HG03354 (cell line): ENCODE results near the gene DDAH1.
A peak's percentile ranks its signal among the peaks of the same experiment; 100 is the strongest.
"Not testable (repeated sequence)": the region's sequence is repeated elsewhere in the genome, so short reads cannot be mapped to it uniquely, and the experiment has no call there.

ENCODE experiments used
- ATAC-seq: cut with Tn5 transposase; IDR thresholded peaks from one replicate; pipeline ENCODE4 v1.9.1; 2021; ENCODE audit warnings: mild to moderate bottlenecking; ENCODE audit not compliant: unreplicated experiment, poor library complexity, severe bottlenecking

DDAH1 gene

GRCh38 chr1:85473390-85473789 lies 8.4 kb upstream of the DDAH1 start:
- ATAC-seq = no peak

DNA sequence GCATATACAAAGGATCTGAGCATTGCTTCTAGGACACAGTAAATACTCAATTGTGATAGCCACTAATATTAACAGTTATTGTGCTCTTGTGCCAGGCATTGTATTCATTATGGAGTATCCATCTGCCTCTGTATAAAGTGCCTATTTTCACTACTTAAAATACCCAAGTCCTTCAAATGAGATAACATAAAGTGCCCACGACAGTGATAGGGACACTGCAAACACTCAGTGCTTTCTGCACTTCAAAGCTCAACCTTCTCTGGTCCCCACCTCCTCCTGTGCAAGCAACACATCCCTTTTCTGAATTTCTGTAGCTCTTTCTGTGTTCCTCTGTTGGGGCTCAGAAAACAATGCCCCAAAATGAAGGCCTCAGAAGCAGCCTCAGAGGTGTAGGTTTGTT lies 6.6 kb upstream of the DDAH1 start:
- no peak for ATAC-seq

GRCh38 chr1:85470130-85470529 lies 5.2 kb upstream of the DDAH1 start:
- not testable (repeated sequence) for ATAC-seq

GRCh38 chr1:85467929-85468540 lies 3.1 kb upstream of the DDAH1 start:
- no peak for ATAC-seq

- ATAC-seq = no peak
Observed at GRCh38 chr1:85467036-85467435, 2.1 kb upstream of the DDAH1 start.

DNA sequence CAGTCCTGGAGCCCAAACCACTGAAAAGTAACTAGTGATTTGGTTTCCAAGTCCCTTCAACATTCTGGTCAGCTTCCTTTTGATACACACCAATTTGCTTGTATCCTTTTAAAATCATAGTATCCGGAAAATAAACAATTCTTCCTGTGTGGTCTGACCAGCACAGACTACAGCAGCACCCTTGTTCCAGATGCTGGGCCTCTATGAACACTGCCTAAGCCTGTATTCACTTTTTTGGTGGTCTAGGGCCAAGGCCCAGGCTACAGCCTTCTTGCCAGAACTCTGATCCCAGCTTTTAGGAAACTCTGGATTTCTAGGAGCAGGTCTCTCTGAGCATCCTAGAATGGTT lies 801 bp upstream of the DDAH1 start:
- ATAC-seq = no peak

DNA sequence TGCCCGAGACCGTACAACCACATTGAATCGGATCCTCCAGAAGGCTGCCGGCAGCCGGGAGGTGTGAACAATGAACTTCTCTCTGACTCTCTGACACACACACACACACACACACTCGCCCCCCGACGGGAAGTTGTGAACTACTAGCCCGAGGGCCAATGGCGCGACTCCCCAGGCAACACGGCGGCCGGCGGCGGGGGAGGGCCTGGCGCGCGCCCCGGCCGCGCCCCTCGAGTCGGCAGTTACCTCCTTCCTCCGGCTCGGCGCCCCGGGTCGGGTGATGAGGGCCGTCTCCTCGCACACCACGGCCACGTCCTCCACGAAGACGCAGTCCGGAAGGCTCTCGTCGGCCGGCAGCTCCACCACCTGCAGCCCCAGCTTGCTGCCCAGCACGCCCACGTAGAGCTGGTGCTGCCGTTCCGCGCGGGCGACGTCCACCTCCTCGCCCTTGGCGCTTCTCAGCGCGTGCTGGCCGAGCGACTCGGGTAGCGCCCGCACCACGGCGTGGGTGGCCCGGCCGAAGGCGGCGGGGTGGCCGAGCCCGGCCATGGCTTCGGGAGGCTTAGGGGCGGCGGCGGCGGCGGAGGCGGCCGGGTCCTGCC lies 361 bp downstream of the DDAH1 start:
- peak; percentile 67 for ATAC-seq

GRCh38 chr1:85463731-85464496 lies 1.0 kb downstream of the DDAH1 start:
- peak; percentile 5 for ATAC-seq

DNA sequence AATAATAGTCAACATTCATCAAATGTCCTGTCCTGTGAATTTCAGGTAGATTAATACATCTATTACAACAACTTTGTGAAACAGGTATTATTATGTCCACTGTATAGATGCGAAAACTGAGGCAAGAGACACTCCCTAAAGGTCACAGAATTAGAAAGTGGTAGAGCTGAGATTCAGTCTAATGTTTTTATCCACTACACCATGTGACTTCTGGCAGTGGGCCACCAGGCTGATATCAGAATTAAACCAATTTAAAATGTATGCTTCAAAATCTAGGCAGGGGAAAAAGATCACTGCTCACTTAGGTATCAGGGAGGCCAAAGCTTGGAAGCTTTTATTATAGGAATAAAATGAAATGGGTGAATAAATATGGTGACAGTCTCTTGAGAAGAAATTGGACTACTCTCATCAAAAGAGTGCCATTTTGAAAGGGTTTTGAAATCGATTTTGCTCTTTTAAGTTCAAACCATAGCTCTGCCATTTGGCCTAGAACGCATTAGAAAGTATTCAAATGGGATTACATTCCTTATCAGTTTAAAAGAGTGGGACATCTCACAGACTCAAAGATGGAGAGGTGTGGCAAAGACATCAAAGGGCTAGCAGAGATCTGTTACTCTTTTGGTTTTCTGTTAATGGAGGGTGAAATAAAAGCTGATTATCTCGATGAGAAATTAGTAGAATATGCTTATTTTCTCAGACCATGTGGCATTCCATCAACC lies 1.9 kb downstream of the DDAH1 start:
- no peak for ATAC-seq

- no peak for ATAC-seq
Observed at GRCh38 chr1:85461216-85461918, 3.6 kb downstream of the DDAH1 start.

GRCh38 chr1:85460555-85461088 lies 4.3 kb downstream of the DDAH1 start:
- ATAC-seq = no peak

DNA sequence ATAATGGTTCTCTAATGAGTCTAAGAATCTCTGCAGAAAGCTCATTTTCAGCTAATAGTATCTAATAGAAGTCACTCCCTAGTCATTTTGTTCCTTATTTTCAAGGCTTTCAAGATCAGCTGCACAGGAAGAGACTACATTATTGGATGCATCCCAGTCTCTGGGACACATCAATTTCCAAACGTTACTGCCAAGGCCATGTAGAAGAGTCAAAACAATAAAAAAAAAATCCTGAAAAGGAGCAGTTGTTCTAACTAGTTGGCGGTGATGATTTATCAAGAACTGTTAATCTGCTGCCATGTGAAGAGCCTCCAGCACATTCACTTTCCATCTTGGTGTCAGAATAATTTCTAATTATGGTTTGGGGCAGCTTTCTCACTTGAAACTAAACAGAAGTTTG lies 5.7 kb downstream of the DDAH1 start:
- ATAC-seq = no peak

GRCh38 chr1:85454214-85454613 lies 10.7 kb downstream of the DDAH1 start:
- ATAC-seq = no peak

DNA sequence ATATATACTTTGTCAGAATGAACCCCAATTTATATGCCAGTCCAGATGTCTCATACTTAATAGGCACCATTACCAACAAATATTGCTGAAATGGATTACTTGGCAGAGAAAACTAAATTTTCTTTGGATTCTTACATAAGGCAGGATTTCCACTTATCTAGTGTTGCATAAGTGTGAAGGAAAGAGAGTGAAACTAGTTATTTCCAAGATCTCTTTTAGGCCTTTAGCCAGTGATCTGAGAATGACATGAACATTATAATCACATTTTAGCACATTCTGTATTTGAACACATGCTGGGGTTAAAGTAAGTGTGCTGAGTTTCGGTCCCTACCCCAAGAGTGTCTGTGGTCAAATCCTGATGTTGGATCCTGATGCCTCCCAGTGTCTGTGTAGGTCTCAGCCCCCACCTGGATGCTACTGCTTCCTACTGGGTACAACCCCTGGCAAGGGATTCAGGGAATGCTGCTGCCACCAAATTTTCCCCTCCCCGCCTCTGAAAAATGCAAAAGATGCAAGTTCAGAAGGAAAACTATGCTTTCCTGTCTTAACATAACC lies 11.2 kb downstream of the DDAH1 start:
- no peak for ATAC-seq

DNA sequence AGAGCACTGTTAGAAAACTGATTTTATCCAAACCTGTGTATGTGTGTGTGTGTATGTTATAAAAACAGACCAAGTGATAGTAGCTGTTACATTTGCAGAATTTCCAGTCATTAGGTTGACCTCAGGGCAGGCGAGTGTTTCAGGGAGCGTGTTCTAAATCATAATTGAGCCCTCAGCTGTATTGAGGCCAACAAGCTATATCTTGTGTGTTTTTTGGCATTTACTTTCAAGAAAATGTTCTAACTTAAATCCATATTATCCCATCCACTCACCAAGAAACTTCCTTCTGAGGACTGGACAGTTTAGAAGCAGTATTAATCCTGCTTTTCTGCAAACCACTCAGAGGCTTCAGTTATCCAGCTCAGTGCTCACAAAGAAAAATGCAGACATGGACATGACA lies 12.0 kb downstream of the DDAH1 start:
- ATAC-seq = no peak

DNA sequence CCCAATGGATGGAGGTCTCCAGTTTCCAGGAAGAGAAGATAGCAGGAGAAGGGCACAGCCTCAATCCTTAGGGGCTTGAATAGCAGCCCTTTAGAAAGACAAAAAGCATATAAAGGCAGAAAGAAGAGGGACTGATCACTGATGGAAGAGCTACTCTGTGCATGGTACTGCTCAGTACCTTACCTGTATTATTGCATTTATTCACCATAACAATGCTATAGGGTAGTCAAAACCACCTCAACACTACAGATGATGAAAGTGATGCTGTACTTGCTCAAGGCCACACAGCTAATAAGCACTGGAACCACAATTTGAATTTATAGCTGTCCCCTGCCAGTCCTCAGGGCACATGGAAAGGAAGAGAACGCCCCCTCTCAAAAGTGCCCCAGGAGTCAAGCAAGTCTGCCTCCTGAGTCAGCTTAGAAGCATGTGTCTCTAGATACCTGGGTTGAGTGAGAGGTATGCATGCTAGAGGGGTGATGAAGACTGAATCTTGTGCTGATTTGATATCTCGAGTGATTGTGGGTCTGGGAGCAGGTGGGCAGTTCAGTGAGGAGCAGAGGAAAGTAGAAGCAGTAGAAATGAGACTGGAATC lies 13.6 kb downstream of the DDAH1 start:
- ATAC-seq = no peak

- no peak for ATAC-seq
Observed at GRCh38 chr1:85450832-85451231, 14.1 kb downstream of the DDAH1 start.

GRCh38 chr1:85449356-85449755 lies 15.6 kb downstream of the DDAH1 start:
- no peak for ATAC-seq

GRCh38 chr1:85448358-85448757 lies 16.6 kb downstream of the DDAH1 start:
- no peak for ATAC-seq
